ENCODE results near the gene ADRM1.

DNA sequence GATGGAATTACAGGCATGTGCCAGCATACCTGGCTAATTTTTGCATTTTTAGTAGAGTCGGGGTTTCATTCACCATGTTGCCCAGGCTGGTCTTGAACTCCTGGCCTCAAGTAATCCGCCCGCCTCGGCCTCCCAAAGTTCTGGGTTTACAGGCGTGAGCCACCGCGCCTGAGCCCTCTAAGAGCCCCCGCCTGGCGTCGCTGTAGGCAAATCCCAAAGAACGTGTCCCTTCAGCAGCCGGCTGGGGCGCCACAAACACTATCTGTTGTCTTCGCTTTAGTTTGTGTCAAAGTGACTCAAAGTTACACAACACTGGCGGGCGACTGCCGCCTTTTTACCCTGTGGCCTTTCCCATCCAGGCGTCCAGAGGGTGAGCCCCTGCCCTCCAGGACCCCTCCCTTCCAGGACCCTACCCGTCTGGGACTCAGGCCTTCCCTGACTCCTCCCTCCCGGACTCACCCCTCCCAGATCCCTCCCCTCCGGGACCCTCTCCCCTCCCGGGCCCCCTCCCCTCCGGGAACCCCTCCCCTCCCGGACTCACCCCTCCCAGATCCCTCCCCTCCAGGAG lies 940 bp upstream of the ADRM1 start:
- TF ChIP-seq POLR2A (IDR thresholded peaks at IDR 0.05; ENCODE audit: low read depth, low read length), result no peak
- TF ChIP-seq POLR2AphosphoS5 (IDR thresholded peaks at IDR 0.05; ENCODE audit: low read depth, low read length), result no peak
- TF ChIP-seq TAF1 (IDR thresholded peaks at IDR 0.05; ENCODE audit: low read depth, low read length), result no peak
- no peak for TF ChIP-seq SPI1 (IDR thresholded peaks at IDR 0.05; ENCODE audit: low read depth, low read length)
- peak; percentile 56; the same call in 1 of the 2 replicates for TF ChIP-seq POU2F2 (IDR thresholded peaks at IDR 0.05; ENCODE audit: low read depth, low read length)
- TF ChIP-seq PAX5 (IDR thresholded peaks at IDR 0.05; ENCODE audit: insufficient read depth, low read length, severe bottlenecking), result no peak
